Activated CD4-positive, alpha-beta memory T cell treated with anti-CD3 and anti-CD28 coated beads for 36 hours (primary cell): ENCODE data around the gene FAM222A. TPM values are rescaled to one million over a fixed set of nuclear protein-coding genes. Genes with fewer than 3 reads are reported as not detected.

Experiments used
- CTCF ChIA-PET: fragments of 350-600 bp; sonication (Branson Sonifier 250); formaldehyde crosslinking; loops from one replicate; lab custom pipeline; 2021; ENCODE audit warnings: antibody characterized with exemption, inconsistent platforms; lab: Charles Lee
- POLR2A ChIA-PET: fragments of 350-600 bp; sonication (Branson Sonifier 250); formaldehyde crosslinking; loops from one replicate; lab custom pipeline; 2021; ENCODE audit warnings: antibody characterized with exemption; lab: Charles Lee
- DNase-seq: peaks from one replicate; pipeline ENCODE4 v3.0.0-alpha.2; 2020
- H3K27ac Mint-ChIP-seq: one replicate; pipeline ENCODE4 v1.8.0; 2021; ENCODE audit warnings: mixed read lengths
- H3K27me3 Mint-ChIP-seq: one replicate; pipeline ENCODE4 v1.8.0; 2021; ENCODE audit warnings: mixed read lengths
- H3K36me3 Mint-ChIP-seq: one replicate; pipeline ENCODE4 v1.8.0; 2021; ENCODE audit warnings: mixed read lengths
- H3K4me1 Mint-ChIP-seq: one replicate; pipeline ENCODE4 v1.8.0; 2021; ENCODE audit warnings: low read depth, mixed read lengths
- H3K4me3 Mint-ChIP-seq: one replicate; pipeline ENCODE4 v1.8.0; 2021; ENCODE audit warnings: mild to moderate bottlenecking, mixed read lengths
- H3K9me3 Mint-ChIP-seq: one replicate; pipeline ENCODE4 v1.8.0; 2021; ENCODE audit warnings: mixed read lengths
- intact Hi-C: fragments of 100-400 bp; cut with micrococcal nuclease; formaldehyde crosslinking; loops from one replicate; pipeline ENCODE4 v1.15.1; 2023
- total RNA-seq, 2 experiments: library from RNA; stranded (reverse); gene quantifications; one replicate each; pipeline ENCODE4 v1.2.3, GENCODE V29; 2021

The FAM222A gene
- total RNA-seq, 2 experiments from 2014 or later: 0.29 to 0.55 TPM

GRCh38 chr12:109816870-109817269, 103.2 kb downstream of the FAM222A start:
- Mint-ChIP-seq H3K27ac (no peak overlapping the region), H3K36me3 (no peaks in the 10 kb centered on the region), H3K4me3 (no peak overlapping the region), H3K27me3 (peaks cover 2% of the 10 kb centered on the region), H3K9me3 (no peaks in the 10 kb centered on the region), H3K4me1 (no peaks in the 10 kb centered on the region)
- intact Hi-C loops: no loop called here
- ChIA-PET POLR2A (no interaction called here), CTCF (no interaction called here)
- DNase-seq: no peak

- Mint-ChIP-seq H3K36me3 (no peaks in the 10 kb centered on the region), H3K4me1 (no peaks in the 10 kb centered on the region), H3K4me3 (no peak overlapping the region), H3K27ac (no peak overlapping the region), H3K27me3 (peaks cover 2% of the 10 kb centered on the region), H3K9me3 (no peaks in the 10 kb centered on the region)
- ChIA-PET POLR2A (no interaction called here), CTCF (no interaction called here)
- DNase-seq: no peak
- intact Hi-C loops: no loop called here
These were observed 104.1 kb downstream of the FAM222A start for GRCh38 chr12:109817627-109818231.

DNA sequence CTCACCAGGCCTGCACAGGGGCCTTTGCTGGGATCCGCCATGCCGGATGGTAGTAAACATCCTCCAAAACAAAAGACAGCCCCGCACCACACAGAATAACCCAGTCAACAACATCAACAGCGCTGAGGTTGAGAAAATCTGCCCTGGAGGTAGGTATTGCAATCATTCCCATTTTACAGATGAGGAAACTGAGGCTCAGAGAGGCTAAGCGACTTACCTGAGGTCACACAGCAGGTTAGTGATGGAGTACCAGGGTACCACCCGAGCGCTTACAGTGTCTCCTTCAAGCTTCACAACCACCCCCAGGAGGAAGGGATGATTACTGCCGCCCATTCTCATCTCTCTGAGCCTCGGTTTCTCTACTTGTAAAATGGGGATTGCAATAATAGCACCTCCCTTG, 104.6 kb downstream of the FAM222A start:
- Mint-ChIP-seq H3K4me1 (no peaks in the 10 kb centered on the region), H3K27me3 (peaks cover 2% of the 10 kb centered on the region), H3K27ac (no peak overlapping the region), H3K9me3 (no peaks in the 10 kb centered on the region), H3K36me3 (no peaks in the 10 kb centered on the region), H3K4me3 (no peak overlapping the region)
- intact Hi-C loops: no loop called here
- CTCF ChIA-PET: interaction anchor here (2.5 kb wide), 1 partner anchor 27 kb away, joined by 6 read pairs; no protein-coding TSS in a partner anchor
- POLR2A ChIA-PET: no interaction called here
- no peak for DNase-seq

DNA sequence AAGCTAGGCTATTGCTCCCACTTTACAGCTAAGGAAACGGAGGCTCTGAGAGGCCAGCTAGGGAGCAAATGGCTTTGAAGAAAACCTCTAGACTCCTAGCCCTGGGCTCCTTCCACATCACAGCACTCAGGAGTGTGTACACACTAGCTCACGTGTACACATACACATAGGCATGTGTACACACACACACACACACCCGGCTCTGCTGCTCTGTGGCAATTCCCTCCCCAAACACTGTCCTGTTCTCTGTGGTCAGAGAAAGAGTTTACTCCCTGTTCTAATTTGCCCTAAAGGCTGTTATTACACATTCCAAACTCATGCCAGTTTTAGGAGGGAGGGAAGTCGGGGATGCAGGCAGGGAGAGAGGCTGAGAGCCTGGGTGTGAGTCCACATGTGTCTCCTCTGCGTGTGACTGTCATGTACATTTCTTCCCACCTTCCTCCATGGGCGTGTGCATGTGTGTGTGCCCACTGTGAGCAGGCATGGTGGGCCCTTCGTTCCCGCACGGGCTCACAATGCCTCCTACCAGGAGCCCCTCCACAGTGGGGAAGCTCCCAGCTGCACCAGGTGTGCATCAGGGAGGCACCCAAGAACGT, 105.4 kb downstream of the FAM222A start:
- intact Hi-C loops: no loop called here
- Mint-ChIP-seq H3K4me1 (no peaks in the 10 kb centered on the region), H3K27ac (no peak overlapping the region), H3K27me3 (peaks cover 2% of the 10 kb centered on the region), H3K36me3 (no peaks in the 10 kb centered on the region), H3K9me3 (no peaks in the 10 kb centered on the region), H3K4me3 (no peak overlapping the region)
- POLR2A ChIA-PET: no interaction called here
- CTCF ChIA-PET: interaction anchor here (2.5 kb wide), 1 partner anchor 26 kb away, joined by 6 read pairs; no protein-coding TSS in a partner anchor
- DNase-seq: no peak

Other genes with a start within 250 kb of the FAM222A start
- 10 to 100 TPM; 36.2 to 40.3 TPM for gene KCTD10, start 236.5 kb upstream of the FAM222A start, total RNA-seq
- gene UBE3B, start 236.2 kb upstream of the FAM222A start, total RNA-seq: 10 to 100 TPM; 29.8 to 32.3 TPM
- 10 to 100 TPM; 42.4 to 48.3 TPM for gene MMAB, start 140.3 kb upstream of the FAM222A start, total RNA-seq
- 10 to 100 TPM; 21.2 TPM for gene MVK, start 140.0 kb upstream of the FAM222A start, total RNA-seq
- gene TRPV4, start 119.6 kb downstream of the FAM222A start, total RNA-seq: not detected
- gene GLTP, start 166.7 kb downstream of the FAM222A start, total RNA-seq: 10 to 100 TPM; 20.9 to 21.1 TPM
- gene TCHP, start 186.4 kb downstream of the FAM222A start, total RNA-seq: 10 to 100 TPM; 21.2 to 21.3 TPM